ENCODE results near the gene ZYX. TPM values are rescaled to one million over a fixed set of nuclear protein-coding genes. Genes with fewer than 3 reads are reported as not detected.

Gene ZYX
- total and polyA plus RNA-seq, 2 of the 13 experiments (the other 11 are each of a cell fraction or from before 2014, with no cell fraction given) = 9.9 to 13.7 TPM

DNA sequence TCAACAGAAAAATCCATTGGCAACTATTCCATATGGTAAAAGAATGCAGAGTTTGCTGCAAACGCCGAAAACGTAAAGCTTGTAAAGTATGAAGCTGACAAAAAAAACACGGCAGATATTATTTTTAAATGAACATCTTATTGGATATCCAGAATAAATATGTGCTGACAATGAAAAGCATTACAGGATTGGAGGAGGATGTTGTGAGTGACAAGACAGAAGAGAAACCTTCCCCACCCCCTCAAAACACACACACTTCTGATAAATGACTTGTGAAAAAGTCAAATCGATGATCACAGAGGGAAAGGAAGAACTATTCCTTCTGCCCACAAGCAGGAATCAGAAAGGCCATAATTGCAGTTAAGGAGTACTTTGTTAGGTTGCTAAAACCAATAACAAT is 33.2 kb upstream of the ZYX start:
- Histone ChIP-seq H2AFZ (ENCODE audit: low read length) (no peak overlapping the region), H4K20me1 (ENCODE audit: insufficient read depth, low read length) (no peaks in the 10 kb centered on the region), H3K36me3 (replicated peaks in 1 of 2; ENCODE audit: control insufficient read depth in 1 of 2, insufficient read depth in 2 of 2, low read length in 2 of 2) (no peaks in the 10 kb centered on the region), H3K79me2 (ENCODE audit: insufficient read depth, low read length) (no peaks in the 10 kb centered on the region), H3K9ac (ENCODE audit: insufficient read depth, low read depth, low read length) (no peak overlapping the region), H3K4me1 (ENCODE audit: insufficient read depth, low read length) (no peaks in the 10 kb centered on the region), H3K27me3 (ENCODE audit: control insufficient read depth in 1 of 2, insufficient read depth in 2 of 2, low read length in 2 of 2) (peaks cover under 1 to 15% of the 10 kb centered on the region in 2 experiments; a peak in 2 of 5 replicates), H3K9me3 (ENCODE audit: low read length) (no peaks in the 10 kb centered on the region), H3K4me3 (replicated peaks in 1 of 3; ENCODE audit: insufficient read depth in 1 of 3, low read depth in 2 of 3, low read length in 3 of 3) (no peak overlapping the region), H3K27ac (ENCODE audit: extremely low read length, insufficient read depth, low read length) (no peak overlapping the region), H3K4me2 (ENCODE audit: low read depth, low read length) (no peak overlapping the region)
- ChIA-PET CTCF (ENCODE audit: low intra/inter-chr PET ratio, low total read pairs) (no interaction called here), POLR2A (no interaction called here)
- intact Hi-C loops (cut with micrococcal nuclease; ENCODE audit: unreplicated experiment) (no loop called here), in situ Hi-C loops (cut with HindIII; ENCODE audit: extremely low pct_ligation_motif_present, low pct_unique_long_range_greater_than_20kb) (no loop called here)
- 25% methylated on average over 5 of the region's 5 CpGs for WGBS (ENCODE audit: low lambda C conversion rate)
- FAIRE-seq = no peak
- no peak for DNase-seq (ENCODE audit: low spot score)
- TF ChIP-seq, protein P1, sequence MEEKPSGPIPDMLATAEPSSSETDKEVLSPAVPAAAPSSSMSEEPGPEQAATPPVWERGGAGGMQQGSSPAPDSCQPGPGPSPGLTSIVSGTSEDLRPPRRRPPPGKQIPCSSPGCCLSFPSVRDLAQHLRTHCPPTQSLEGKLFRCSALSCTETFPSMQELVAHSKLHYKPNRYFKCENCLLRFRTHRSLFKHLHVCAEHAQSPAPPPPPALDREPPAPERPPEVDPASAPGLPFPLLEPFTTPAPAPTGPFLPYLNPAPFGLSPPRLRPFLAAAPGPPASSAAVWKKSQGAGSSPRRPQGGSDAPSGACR (CRISPR knock-in tag; IDR thresholded peaks at IDR 0.05) = no peak
- TF ChIP-seq, protein P2, sequence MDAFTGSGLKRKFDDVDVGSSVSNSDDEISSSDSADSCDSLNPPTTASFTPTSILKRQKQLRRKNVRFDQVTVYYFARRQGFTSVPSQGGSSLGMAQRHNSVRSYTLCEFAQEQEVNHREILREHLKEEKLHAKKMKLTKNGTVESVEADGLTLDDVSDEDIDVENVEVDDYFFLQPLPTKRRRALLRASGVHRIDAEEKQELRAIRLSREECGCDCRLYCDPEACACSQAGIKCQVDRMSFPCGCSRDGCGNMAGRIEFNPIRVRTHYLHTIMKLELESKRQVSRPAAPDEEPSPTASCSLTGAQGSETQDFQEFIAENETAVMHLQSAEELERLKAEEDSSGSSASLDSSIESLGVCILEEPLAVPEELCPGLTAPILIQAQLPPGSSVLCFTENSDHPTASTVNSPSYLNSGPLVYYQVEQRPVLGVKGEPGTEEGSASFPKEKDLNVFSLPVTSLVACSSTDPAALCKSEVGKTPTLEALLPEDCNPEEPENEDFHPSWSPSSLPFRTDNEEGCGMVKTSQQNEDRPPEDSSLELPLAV (CRISPR knock-in tag; conservative IDR thresholded peaks at IDR 0.05; ENCODE audit: low read depth) = no peak
- TF ChIP-seq, protein P3, sequence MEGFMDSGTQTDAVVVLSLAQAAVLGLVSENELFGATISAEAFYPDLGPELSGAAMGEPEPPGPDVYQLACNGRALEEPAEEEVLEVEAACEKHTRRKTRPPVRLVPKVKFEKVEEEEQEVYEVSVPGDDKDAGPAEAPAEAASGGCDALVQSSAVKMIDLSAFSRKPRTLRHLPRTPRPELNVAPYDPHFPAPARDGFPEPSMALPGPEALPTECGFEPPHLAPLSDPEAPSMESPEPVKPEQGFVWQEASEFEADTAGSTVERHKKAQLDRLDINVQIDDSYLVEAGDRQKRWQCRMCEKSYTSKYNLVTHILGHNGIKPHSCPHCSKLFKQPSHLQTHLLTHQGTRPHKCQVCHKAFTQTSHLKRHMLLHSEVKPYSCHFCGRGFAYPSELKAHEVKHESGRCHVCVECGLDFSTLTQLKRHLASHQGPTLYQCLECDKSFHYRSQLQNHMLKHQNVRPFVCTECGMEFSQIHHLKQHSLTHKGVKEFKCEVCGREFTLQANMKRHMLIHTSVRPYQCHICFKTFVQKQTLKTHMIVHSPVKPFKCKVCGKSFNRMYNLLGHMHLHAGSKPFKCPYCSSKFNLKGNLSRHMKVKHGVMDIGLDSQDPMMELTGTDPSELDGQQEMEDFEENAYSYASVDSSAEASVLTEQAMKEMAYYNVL (CRISPR knock-in tag; IDR thresholded peaks at IDR 0.05; ENCODE audit: borderline replicate concordance) = no peak
- TF ChIP-seq NR1H2 (CRISPR knock-in tag; IDR thresholded peaks at IDR 0.05; ENCODE audit: borderline replicate concordance, low read depth) (no peak), RFXANK (CRISPR knock-in tag; IDR thresholded peaks at IDR 0.05) (no peak), ZNF83 (CRISPR knock-in tag; IDR thresholded peaks at IDR 0.05; ENCODE audit: borderline replicate concordance) (no peak), MYNN (CRISPR knock-in tag; IDR thresholded peaks at IDR 0.05; ENCODE audit: low read depth) (no peak)
- TF ChIP-seq, protein P4, sequence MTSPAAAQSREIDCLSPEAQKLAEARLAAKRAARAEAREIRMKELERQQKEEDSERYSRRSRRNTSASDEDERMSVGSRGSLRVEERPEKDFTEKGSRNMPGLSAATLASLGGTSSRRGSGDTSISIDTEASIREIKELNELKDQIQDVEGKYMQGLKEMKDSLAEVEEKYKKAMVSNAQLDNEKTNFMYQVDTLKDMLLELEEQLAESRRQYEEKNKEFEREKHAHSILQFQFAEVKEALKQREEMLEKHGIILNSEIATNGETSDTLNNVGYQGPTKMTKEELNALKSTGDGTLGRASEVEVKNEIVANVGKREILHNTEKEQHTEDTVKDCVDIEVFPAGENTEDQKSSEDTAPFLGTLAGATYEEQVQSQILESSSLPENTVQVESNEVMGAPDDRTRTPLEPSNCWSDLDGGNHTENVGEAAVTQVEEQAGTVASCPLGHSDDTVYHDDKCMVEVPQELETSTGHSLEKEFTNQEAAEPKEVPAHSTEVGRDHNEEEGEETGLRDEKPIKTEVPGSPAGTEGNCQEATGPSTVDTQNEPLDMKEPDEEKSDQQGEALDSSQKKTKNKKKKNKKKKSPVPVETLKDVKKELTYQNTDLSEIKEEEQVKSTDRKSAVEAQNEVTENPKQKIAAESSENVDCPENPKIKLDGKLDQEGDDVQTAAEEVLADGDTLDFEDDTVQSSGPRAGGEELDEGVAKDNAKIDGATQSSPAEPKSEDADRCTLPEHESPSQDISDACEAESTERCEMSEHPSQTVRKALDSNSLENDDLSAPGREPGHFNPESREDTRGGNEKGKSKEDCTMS (CRISPR knock-in tag; conservative IDR thresholded peaks at IDR 0.05) = no peak
- no peak for ATAC-seq
- BruUV-seq (replicated peaks) = no TSS peak

Measured in HepG2 (cell line).